GM19438 (cell line): ENCODE data around the gene CAMSAP1.

ENCODE experiments used
- ATAC-seq: cut with Tn5 transposase; IDR thresholded peaks from one replicate; pipeline ENCODE4 v1.9.1; 2021; ENCODE audit warnings: low read depth; ENCODE audit not compliant: unreplicated experiment

The CAMSAP1 gene

GRCh38 chr9:135780626-135781025, 126.7 kb downstream of the CAMSAP1 start:
- no peak for ATAC-seq

- no peak for ATAC-seq
These were observed 127.3 kb downstream of the CAMSAP1 start for GRCh38 chr9:135780086-135780485.

GRCh38 chr9:135779571-135779970, 127.8 kb downstream of the CAMSAP1 start:
- no peak for ATAC-seq

DNA sequence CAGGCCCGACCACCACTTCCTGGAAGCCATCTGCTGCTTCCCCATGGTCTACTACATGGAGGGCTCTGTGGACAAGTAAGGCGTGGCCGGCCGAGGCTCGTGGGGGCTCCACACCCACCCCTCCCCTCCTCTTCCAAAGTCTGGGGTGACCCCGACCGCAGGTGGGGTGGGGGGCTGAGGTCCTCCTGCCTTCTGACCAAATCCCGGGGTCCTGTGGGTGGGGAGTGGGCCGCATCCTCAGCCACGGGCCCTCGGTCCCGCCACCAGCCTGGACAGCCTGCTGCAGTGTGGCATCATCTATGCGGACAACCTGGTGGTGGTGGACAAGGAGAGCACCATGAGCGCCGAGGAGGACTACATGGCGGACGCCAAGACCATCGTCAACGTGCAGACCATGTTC, 128.9 kb downstream of the CAMSAP1 start:
- no peak for ATAC-seq

GRCh38 chr9:135777623-135778177, 129.6 kb downstream of the CAMSAP1 start:
- ATAC-seq: no peak

- no peak for ATAC-seq
These were observed 130.3 kb downstream of the CAMSAP1 start for GRCh38 chr9:135776893-135777622.

DNA sequence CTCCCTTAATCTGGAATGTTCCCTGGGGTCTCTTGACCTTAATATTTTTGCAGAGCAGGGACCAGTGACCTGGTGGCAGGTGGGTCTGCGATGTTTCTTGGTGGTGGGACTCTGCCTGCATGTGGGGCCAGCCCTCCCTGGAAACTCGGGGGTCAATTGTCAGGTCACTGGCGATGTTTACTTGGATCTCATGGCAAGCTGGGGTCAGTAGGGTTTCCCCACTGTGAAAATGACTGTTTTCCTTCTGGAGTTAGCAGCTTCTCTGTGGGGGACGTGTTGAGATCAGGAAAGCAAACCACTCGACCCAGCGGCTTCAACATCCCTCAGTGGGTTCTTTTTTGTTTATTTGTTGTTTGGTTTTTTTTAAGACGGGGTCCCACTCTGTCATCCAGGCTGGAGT, 131.4 kb downstream of the CAMSAP1 start:
- ATAC-seq: no peak

GRCh38 chr9:135774794-135775525, 132.4 kb downstream of the CAMSAP1 start:
- no peak for ATAC-seq

DNA sequence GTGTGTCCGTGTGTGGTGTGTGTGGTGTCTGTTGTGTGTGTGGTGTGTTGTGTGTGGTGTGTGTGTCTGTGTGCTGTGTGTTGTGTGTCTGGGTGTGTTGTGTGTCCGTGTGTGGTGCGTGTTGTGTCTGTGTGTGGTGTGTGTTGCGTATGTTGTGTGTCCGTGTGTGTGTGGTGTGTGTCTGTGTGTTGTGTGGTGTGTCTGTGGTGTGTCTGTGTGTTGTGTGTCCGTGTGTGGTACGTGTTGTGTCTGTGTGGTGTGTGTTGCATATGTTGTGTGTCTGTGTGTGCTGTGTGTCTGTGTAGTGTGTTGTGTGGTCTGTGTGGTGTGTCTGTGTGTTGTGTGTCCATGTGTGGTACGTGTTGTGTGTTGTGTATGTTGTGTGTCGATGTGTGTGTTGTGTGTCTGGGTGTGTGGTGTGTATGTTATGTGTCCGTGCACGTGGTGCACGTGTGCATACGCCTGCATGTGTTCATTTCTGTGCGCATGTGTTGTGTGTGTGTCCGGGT, 133.1 kb downstream of the CAMSAP1 start:
- ATAC-seq: no peak

DNA sequence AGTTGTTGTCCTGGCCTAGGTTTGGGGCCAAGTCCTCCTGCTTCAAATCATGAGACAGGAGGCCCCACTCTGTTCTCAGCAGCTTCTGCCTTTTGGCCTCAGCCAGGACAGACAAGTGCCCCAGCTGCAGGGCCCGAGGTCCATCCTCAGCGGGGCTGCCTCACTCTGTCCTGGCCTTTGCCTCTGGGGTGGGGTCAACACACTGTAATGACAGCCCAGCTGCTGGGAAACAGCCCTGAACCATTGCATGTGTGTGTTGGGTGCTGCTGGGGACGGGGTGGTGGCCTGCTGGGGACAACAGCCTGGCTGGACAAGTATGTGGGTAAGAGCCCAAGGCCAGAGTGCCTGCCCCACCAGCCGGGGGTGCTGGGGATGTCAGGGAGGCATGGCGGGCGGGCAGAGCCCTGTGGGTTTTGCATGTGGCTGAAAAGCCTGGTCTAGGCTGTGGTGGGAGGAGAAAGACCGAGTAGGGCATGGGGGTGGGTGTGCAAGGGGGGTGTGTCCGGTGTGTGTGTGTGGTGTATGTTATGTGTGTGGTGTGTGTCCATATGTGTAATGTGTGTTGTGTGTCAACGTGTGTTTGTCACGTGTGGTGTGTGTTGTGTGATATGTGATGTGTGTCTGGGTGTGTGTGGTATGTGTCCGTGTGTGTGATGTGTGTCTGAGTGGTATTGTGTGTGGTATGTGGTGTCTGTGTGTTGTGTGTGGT, 133.7 kb downstream of the CAMSAP1 start:
- ATAC-seq: no peak

- no peak for ATAC-seq
These were observed 134.4 kb downstream of the CAMSAP1 start for GRCh38 chr9:135772702-135773493.

- ATAC-seq: no peak
These were observed 135.2 kb downstream of the CAMSAP1 start for GRCh38 chr9:135772056-135772646.

- ATAC-seq: no peak
These were observed 135.8 kb downstream of the CAMSAP1 start for GRCh38 chr9:135771401-135772051.

DNA sequence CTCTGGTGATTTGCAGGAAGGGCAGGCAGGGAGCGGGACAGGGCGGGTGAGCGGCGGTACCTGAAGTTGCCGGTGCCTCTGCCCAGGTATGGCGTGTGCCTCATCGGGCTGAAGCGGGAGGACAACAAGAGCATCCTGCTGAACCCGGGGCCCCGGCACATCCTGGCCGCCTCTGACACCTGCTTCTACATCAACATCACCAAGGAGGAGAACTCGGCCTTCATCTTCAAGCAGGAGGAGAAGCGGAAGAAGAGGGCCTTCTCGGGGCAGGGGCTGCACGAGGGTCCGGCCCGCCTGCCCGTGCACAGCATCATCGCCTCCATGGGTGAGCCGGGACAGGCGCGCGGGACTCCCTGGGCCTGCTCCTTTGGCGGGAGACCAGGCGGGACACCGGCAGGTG, 136.6 kb downstream of the CAMSAP1 start:
- no peak for ATAC-seq

DNA sequence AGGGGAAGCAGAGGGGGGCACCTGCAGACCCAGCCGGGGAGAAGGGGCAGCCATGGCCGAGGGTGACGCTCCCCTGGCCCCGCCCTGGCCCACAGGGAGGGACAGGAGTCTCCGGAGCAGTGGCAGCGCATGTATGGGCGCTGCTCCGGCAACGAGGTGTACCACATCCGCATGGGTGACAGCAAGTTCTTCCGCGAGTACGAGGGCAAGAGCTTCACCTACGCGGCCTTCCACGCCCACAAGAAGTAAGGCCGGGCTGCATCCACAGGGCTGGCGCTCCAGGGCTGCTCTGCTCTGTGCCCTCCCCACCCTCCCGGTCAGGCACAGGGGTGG, 137.2 kb downstream of the CAMSAP1 start:
- no peak for ATAC-seq

DNA sequence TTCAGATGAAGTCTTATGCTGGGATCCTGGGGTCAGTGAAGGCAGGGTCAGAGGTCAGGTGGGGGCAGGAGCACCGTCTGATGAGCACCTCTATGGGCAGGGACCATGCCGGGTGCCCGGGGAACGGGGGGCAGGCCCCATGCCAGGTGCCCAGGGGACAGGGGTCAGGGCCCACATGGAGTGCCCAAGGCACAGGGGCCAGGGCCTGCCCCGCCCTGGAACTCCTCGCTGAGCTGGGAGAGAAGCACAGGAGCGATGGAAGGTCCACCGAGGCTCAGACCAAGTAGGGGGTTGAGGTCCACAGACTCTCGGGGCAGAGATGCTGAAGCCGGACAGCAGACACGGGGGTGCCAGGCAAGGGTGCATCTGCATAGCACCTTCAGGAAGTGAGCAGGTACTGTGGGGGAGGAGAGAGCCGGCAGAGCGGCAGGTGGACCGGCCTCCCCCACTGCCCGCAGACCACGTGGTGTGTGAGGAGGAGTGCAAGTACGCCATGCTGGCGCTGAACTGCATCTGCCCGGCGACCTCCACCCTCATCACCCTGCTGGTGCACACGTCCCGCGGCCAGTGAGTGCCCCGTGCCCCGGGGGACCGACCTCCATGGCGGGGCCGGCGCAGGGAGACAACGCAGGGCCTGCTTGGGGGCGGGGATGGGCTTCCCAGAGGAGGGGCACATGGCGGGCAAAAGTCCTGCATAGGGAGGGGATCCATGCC, 137.7 kb downstream of the CAMSAP1 start:
- ATAC-seq: no peak

DNA sequence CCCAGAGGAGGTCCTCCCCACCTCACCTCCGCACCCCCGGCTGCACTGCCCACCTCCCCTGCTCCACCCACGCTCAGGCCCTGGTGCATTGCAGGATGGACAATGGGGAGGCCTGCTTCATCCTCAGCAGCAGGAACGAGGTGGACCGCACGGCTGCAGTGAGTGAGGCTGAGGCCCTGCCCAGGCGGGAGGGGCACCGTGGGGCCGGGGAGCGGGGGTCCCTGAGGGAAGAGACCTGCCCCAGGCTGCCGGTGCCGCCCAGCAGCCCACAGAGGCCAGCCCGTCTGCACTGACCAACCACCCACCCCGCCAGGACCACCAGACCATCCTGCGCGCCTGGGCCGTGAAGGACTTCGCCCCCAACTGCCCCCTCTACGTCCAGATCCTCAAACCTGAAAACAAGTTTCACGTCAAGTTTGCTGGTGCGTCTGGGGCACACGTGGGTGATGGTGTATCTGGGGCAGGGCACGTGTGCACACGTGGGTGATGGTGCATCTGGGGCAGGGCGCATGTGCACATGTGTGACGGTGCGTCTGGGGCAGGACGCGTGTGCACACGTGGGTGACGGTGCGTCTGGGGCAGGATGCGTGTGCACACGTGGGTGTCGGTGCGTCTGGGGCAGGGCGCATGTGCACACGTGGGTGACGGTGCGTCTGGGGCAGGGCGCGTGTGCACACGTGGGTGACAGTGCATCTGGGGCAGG, 138.7 kb downstream of the CAMSAP1 start:
- ATAC-seq: no peak

DNA sequence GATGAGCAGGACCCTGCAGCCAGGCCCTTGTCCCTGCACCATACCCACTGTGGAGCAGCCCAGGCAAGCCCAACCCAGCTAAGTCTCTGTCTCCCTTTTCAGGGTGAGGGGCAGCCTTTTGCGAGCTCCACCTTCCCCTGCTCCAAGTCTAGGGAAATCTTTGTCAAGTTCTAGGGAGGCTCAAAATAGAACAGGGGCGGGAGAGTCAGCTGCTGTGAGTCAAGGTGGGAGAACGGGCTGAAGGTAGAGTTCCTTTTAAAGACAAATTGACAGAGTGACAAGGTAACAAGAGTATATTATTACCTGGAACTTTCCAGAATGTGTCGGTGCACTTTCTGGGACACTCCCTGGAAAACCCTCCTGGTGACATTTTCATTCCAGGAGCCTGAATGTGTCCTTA, 140.6 kb downstream of the CAMSAP1 start:
- ATAC-seq: no peak
